Uterus (tissue), 4 donors: ENCODE measurements around the gene UBE2O. TPM values are rescaled to one million over a fixed set of nuclear protein-coding genes. Genes with fewer than 3 reads are reported as not detected.

Source experiments
- DNase-seq, 2 donors: peaks; one replicate each; pipeline ENCODE4 v3.0.0-alpha.2; 2019 to 2020
- H3K27ac ChIP-seq, 2 donors: fragments of 200-600 bp; sonication (generic); 1 replicate in 1 of 2; 2 replicates in 1 of 2; pipeline ENCODE4 v1.5.1; 2016 to 2018
- H3K27me3 ChIP-seq, 2 donors: fragments of 200-600 bp; sonication (generic); one replicate each; pipeline ENCODE4 v1.5.1; 2018 to 2019; ENCODE audit warnings: control low read depth in 1 of 2
- H3K36me3 ChIP-seq, 2 donors: fragments of 200-600 bp; sonication (generic); one replicate each; pipeline ENCODE4 v1.5.1; 2019; ENCODE audit warnings: control low read depth in 1 of 2
- H3K4me1 ChIP-seq, 2 donors: fragments of 200-600 bp; sonication (generic); one replicate each; pipeline ENCODE4 v1.5.1; 2018 to 2019; ENCODE audit warnings: control low read depth in 1 of 2
- H3K4me3 ChIP-seq, 2 donors: fragments of 200-600 bp; sonication (generic); 1 replicate in 1 of 2; 2 replicates in 1 of 2; pipeline ENCODE4 v1.5.1; 2018 to 2019; ENCODE audit warnings: mild to moderate bottlenecking in 1 of 2
- H3K9me3 ChIP-seq, 2 donors: fragments of 200-600 bp; sonication (generic); one replicate each; pipeline ENCODE4 v1.5.1; 2019; ENCODE audit warnings: control low read depth in 1 of 2
- POLR2A ChIP-seq, 2 donors: fragments of 450-650 bp; IDR thresholded peaks; one replicate each; pipeline ENCODE4 v1.6.1; 2016; ENCODE audit warnings: antibody characterized with exemption in 2 of 2, mild to moderate bottlenecking in 1 of 2, moderate library complexity in 1 of 2
- intact Hi-C: fragments of 100-400 bp; cut with DNase I; formaldehyde crosslinking; loops from one replicate; pipeline ENCODE4 v1.15.1; 2023; ENCODE audit warnings: low total_unique reads
- total RNA-seq, 4 donors: library from RNA; depleted of rRNA in 3 of 4; stranded (reverse); fragments of >200 nt in 3 of 4; gene quantifications; one replicate each; pipeline versions ENCODE4 v1.1.0 to v1.2.4, GENCODE V29; 2014 to 2023
- TF ChIP-seq, protein P1 (sequence below), 4 experiments: fragments of 200-600 bp in 2 of 4; fragments of 450-650 bp in 2 of 4; sonication (generic) in 2 of 4; IDR thresholded peaks; one replicate each; pipeline ENCODE4 v1.5.1; 2016 to 2019; ENCODE audit warnings: antibody characterized with exemption in 4 of 4, mild to moderate bottlenecking in 2 of 4, moderate library complexity in 1 of 4
- donor health status: DM: yes; HTN: yes; CAD: no.

Gene UBE2O
- total RNA-seq, 4 donors from 2014 or later: 5.0 to 31.5 (median 17.9) TPM

DNA sequence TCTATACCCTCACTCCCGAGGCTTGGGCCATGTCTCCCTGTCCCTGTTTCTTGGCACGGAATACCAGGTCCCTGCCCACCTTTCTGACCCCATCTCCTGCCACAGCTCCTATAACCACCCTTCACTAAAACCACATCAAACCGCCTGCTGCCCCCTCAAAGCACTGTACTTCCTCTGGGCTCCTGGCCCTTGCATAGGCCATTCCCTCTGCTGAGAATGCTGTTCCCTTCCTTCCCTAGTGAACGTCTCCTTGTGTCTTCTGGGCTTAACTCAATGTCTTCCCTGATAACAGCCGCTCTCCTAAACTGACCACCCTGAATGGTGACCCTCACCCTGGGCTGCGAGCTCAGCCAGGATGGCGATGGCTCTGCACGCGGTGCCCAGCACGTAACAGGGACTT lies 25.1 kb upstream of the UBE2O start:
- Histone ChIP-seq H3K4me3 (no peak overlapping the region), H3K4me1 (no peaks in the 10 kb centered on the region), H3K36me3 (no peaks in the 10 kb centered on the region), H3K27me3 (no peaks in the 10 kb centered on the region), H3K27ac (no peak overlapping the region), H3K9me3 (no peaks in the 10 kb centered on the region)
- intact Hi-C loops: no loop called here
- no peak for TF ChIP-seq POLR2A (IDR thresholded peaks at IDR 0.05)
- TF ChIP-seq, protein P1, sequence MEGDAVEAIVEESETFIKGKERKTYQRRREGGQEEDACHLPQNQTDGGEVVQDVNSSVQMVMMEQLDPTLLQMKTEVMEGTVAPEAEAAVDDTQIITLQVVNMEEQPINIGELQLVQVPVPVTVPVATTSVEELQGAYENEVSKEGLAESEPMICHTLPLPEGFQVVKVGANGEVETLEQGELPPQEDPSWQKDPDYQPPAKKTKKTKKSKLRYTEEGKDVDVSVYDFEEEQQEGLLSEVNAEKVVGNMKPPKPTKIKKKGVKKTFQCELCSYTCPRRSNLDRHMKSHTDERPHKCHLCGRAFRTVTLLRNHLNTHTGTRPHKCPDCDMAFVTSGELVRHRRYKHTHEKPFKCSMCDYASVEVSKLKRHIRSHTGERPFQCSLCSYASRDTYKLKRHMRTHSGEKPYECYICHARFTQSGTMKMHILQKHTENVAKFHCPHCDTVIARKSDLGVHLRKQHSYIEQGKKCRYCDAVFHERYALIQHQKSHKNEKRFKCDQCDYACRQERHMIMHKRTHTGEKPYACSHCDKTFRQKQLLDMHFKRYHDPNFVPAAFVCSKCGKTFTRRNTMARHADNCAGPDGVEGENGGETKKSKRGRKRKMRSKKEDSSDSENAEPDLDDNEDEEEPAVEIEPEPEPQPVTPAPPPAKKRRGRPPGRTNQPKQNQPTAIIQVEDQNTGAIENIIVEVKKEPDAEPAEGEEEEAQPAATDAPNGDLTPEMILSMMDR (IDR thresholded peaks at IDR 0.05): no peak
- no peak for DNase-seq

DNA sequence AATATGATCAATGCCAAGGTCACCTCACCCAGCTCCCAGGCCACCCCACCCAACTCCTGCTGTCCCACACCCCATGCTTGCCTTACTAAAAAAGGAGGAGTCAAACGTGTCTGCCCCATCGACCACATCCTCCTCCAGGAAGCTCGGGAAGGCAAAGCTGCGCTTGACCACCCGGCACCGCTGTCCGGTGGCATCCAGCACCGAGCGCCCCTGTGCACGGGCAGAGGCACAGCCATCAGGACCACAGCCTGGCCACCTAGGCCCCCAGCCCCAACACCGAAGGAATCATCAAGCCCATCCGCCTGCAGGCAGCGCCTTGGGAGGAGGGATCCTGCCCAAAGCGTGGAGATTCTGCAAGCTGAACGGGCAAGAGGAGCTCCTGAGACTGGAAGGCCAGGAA lies 24.6 kb upstream of the UBE2O start:
- Histone ChIP-seq H3K4me3 (no peak overlapping the region), H3K4me1 (no peaks in the 10 kb centered on the region), H3K9me3 (no peaks in the 10 kb centered on the region), H3K36me3 (no peaks in the 10 kb centered on the region), H3K27ac (no peak overlapping the region), H3K27me3 (no peaks in the 10 kb centered on the region)
- intact Hi-C loops: no loop called here
- TF ChIP-seq POLR2A (IDR thresholded peaks at IDR 0.05): no peak
- TF ChIP-seq, protein P1 (IDR thresholded peaks at IDR 0.05): no peak
- DNase-seq: no peak

DNA sequence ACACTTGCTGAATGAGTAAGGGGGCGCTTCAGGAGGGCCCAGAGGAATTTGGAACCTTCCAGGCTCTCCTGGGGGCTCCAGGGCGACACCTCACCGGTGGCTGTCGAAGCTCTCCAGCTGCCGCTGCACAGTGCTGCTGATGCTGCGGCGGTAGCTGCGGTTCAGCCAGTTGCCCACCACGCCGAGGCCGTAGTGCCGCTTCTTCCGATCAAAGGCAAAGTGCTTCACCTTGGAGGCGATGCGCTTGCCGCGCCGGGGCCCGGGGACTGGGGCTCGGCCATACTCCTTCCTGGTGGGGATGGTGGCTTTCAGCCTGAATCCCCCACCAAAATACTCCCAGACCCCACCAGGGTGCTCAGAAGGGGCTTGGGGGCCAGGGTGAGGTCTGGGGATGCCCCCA lies 23.8 kb upstream of the UBE2O start:
- Histone ChIP-seq H3K4me3 (no peak overlapping the region), H3K36me3 (no peaks in the 10 kb centered on the region), H3K4me1 (no peaks in the 10 kb centered on the region), H3K9me3 (no peaks in the 10 kb centered on the region), H3K27ac (no peak overlapping the region), H3K27me3 (no peaks in the 10 kb centered on the region)
- intact Hi-C loops: no loop called here
- TF ChIP-seq, protein P1 (IDR thresholded peaks at IDR 0.05): no peak
- no peak for TF ChIP-seq POLR2A (IDR thresholded peaks at IDR 0.05)
- DNase-seq: no peak

DNA sequence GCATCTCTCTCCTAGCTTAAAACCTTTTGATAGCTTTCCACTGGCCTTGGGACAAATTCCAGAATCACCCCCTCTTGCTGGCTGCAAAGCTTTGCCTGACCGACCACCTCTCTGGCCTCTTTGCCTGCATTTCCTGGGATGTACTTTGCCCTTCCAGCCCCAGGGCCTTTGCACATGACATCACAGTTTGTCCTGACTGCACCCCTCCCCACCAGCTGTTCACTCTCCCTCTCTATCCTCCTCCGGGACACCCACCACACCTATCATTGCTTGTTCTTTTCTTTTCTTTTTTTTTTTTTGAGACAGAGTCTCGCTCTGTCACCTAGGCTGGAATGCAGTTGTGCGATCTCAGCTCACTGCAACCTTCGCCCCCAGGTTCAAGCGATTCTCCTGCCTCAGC lies 22.4 kb upstream of the UBE2O start:
- H3K4me3 ChIP-seq: no peak overlapping the region
- H3K4me1 ChIP-seq: no peaks in the 10 kb centered on the region
- intact Hi-C loops: no loop called here
- no peaks in the 10 kb centered on the region for H3K9me3 ChIP-seq
- no peaks in the 10 kb centered on the region for H3K27me3 ChIP-seq
- no peak for DNase-seq
- no peaks in the 10 kb centered on the region for H3K36me3 ChIP-seq
- no peak overlapping the region for H3K27ac ChIP-seq
- no peak for TF ChIP-seq POLR2A (IDR thresholded peaks at IDR 0.05)
- TF ChIP-seq, protein P1 (IDR thresholded peaks at IDR 0.05): no peak

DNA sequence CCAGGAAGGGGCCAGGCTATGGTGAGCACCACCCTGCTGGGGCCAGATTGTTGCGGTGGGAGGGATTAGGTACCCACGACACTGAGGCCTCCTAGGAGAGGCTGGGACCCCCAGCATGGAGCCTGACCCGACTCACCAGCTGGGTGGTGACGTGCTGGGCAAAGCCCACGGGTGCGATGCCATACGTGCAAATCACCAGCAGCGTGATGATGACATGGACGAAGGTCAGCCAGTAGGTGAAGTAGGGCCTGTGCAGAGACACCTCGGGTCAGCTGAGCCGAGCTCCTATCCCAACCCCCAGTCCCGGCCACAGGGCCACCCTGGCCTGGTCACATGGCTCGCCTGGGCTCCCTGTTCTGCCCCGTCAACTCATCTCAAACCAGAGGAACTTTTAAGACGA lies 21.9 kb upstream of the UBE2O start:
- no peaks in the 10 kb centered on the region for H3K9me3 ChIP-seq
- intact Hi-C loops: no loop called here
- H3K4me3 ChIP-seq: no peak overlapping the region
- H3K4me1 ChIP-seq: no peaks in the 10 kb centered on the region
- H3K36me3 ChIP-seq: no peaks in the 10 kb centered on the region
- H3K27ac ChIP-seq: no peak overlapping the region
- TF ChIP-seq POLR2A (IDR thresholded peaks at IDR 0.05): no peak
- no peaks in the 10 kb centered on the region for H3K27me3 ChIP-seq
- no peak for DNase-seq

DNA sequence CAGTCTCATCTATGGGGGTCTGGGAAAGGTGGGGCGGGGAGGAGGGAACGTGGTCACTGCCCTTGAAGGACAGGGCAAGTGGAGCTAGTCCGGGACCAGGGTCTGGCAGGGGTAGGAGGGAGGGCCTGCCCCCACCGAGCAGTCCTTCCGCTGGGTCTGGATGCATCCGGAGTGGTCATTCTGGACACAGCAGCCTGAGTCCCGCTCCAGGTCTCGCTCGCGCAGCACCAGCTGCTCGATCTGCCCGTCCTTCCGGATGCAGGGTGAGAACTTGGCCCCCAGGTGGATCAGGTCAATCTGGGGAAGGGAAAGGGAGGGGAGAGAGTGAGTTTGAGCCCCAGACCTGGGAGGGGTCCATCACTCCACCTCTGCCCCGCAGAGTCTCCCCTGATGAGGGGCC lies 21.3 kb upstream of the UBE2O start:
- Histone ChIP-seq H3K36me3 (no peaks in the 10 kb centered on the region), H3K4me1 (no peaks in the 10 kb centered on the region), H3K27ac (no peak overlapping the region), H3K27me3 (no peaks in the 10 kb centered on the region), H3K9me3 (no peaks in the 10 kb centered on the region), H3K4me3 (no peak overlapping the region)
- intact Hi-C loops: no loop called here
- no peak for DNase-seq
- TF ChIP-seq, protein P1 (IDR thresholded peaks at IDR 0.05): no peak
- TF ChIP-seq POLR2A (IDR thresholded peaks at IDR 0.05): no peak
